Activated T-helper 2 cell treated with anti-CD3 and anti-CD28 coated beads, Interferon-gamma antibody, Interleukin-2, Interleukin-4, amounts not matched to agents 10 μg/mL and 5 μg/mL and 100 μg/mL, durations not matched to agents 14 hours and 24 hours and 36 hours (primary cell): ENCODE results near the gene DNMT3A. TPM values are rescaled to one million over a fixed set of nuclear protein-coding genes. Genes with fewer than 3 reads are reported as not detected.
A peak's percentile ranks its signal among the peaks of the same experiment; 100 is the strongest.

Experiments used
- DNase-seq: peaks from one replicate; pipeline ENCODE4 v3.0.0; 2021; ENCODE audit warnings: low spot score
- H3K27ac Mint-ChIP-seq: one replicate; pipeline ENCODE4 v1.8.0; 2021; ENCODE audit warnings: mixed read lengths
- H3K27me3 Mint-ChIP-seq: one replicate; pipeline ENCODE4 v1.8.0; 2021; ENCODE audit warnings: low read depth, mixed read lengths
- H3K36me3 Mint-ChIP-seq: one replicate; pipeline ENCODE4 v1.8.0; 2021; ENCODE audit warnings: low read depth, mixed read lengths
- H3K4me1 Mint-ChIP-seq: one replicate; pipeline ENCODE4 v1.8.0; 2021; ENCODE audit warnings: low read depth, mixed read lengths
- H3K4me3 Mint-ChIP-seq: one replicate; pipeline ENCODE4 v1.8.0; 2021; ENCODE audit warnings: low read depth, mild to moderate bottlenecking, moderate library complexity, mixed read lengths
- H3K9me3 Mint-ChIP-seq: one replicate; pipeline ENCODE4 v1.8.0; 2021; ENCODE audit warnings: mixed read lengths
- intact Hi-C: fragments of 100-400 bp; cut with micrococcal nuclease; formaldehyde crosslinking; loops from one replicate; pipeline ENCODE4 v1.15.1; 2023
- total RNA-seq: library from RNA; stranded (reverse); gene quantifications from 2 replicates; pipeline ENCODE4 v1.2.3, GENCODE V29; 2022

DNMT3A gene
- total RNA-seq, 1 donor from 2014 or later = 86.8 TPM

- intact Hi-C loops = loop anchor here (5.0 kb wide), 1 partner anchor 51 kb away; no protein-coding TSS in a partner anchor
- Mint-ChIP-seq H3K27me3 (no peaks in the 10 kb centered on the region), H3K4me3 (no peak overlapping the region)
Measured at GRCh38 chr2:25310965-25311864, 30.5 kb downstream of the DNMT3A start.

GRCh38 chr2:25310709-25310964 lies 31.1 kb downstream of the DNMT3A start:
- peaks cover 75% of the 10 kb centered on the region for H3K36me3 Mint-ChIP-seq

More at GRCh38 chr2:25310965-25311864, 30.5 kb downstream of the DNMT3A start:
- DNase-seq = no peak
- Mint-ChIP-seq H3K27ac (peak overlapping the region; percentile 52), H3K4me1 (peaks cover 57% of the 10 kb centered on the region), H3K9me3 (no peaks in the 10 kb centered on the region), H3K36me3 (peaks cover 70% of the 10 kb centered on the region)

GRCh38 chr2:25309402-25309801 lies 32.3 kb downstream of the DNMT3A start:
- Mint-ChIP-seq H3K27ac (no peak overlapping the region), H3K4me3 (no peak overlapping the region), H3K27me3 (no peaks in the 10 kb centered on the region), H3K9me3 (no peaks in the 10 kb centered on the region), H3K36me3 (peaks cover 85% of the 10 kb centered on the region), H3K4me1 (peaks cover 52% of the 10 kb centered on the region)
- intact Hi-C loops = no loop called here
- peak; percentile 51 for DNase-seq

More at GRCh38 chr2:25310709-25310964, 31.1 kb downstream of the DNMT3A start:
- H3K4me1 Mint-ChIP-seq = peaks cover 54% of the 10 kb centered on the region
- H3K9me3 Mint-ChIP-seq = no peaks in the 10 kb centered on the region
- DNase-seq = no peak
- H3K27me3 Mint-ChIP-seq = no peaks in the 10 kb centered on the region
- no peak overlapping the region for H3K4me3 Mint-ChIP-seq
- peak overlapping the region; percentile 52 for H3K27ac Mint-ChIP-seq
- intact Hi-C loops = loop anchor here (5.0 kb wide), 1 partner anchor 52 kb away; no protein-coding TSS in a partner anchor

GRCh38 chr2:25308599-25308998 lies 33.1 kb downstream of the DNMT3A start:
- Mint-ChIP-seq H3K27me3 (no peaks in the 10 kb centered on the region), H3K4me3 (no peak overlapping the region), H3K4me1 (peaks cover 57% of the 10 kb centered on the region), H3K27ac (no peak overlapping the region), H3K36me3 (peaks cover 85% of the 10 kb centered on the region), H3K9me3 (no peaks in the 10 kb centered on the region)
- DNase-seq = no peak
- intact Hi-C loops = no loop called here

GRCh38 chr2:25307949-25308557 lies 33.7 kb downstream of the DNMT3A start:
- H3K4me3 Mint-ChIP-seq = no peak overlapping the region

GRCh38 chr2:25306777-25307368 lies 34.9 kb downstream of the DNMT3A start:
- Mint-ChIP-seq H3K36me3 (peaks cover 87% of the 10 kb centered on the region), H3K27me3 (no peaks in the 10 kb centered on the region), H3K27ac (no peak overlapping the region), H3K4me3 (no peak overlapping the region), H3K9me3 (no peaks in the 10 kb centered on the region), H3K4me1 (peaks cover 53% of the 10 kb centered on the region)
- DNase-seq = no peak
- intact Hi-C loops = no loop called here

More at GRCh38 chr2:25307949-25308557, 33.7 kb downstream of the DNMT3A start:
- DNase-seq = no peak
- Mint-ChIP-seq H3K27ac (no peak overlapping the region), H3K27me3 (no peaks in the 10 kb centered on the region), H3K4me1 (peaks cover 56% of the 10 kb centered on the region), H3K36me3 (peaks cover 85% of the 10 kb centered on the region), H3K9me3 (no peaks in the 10 kb centered on the region)
- intact Hi-C loops = no loop called here

GRCh38 chr2:25305775-25306174 lies 36.0 kb downstream of the DNMT3A start:
- no peak overlapping the region for H3K4me3 Mint-ChIP-seq
- no peaks in the 10 kb centered on the region for H3K9me3 Mint-ChIP-seq
- intact Hi-C loops = no loop called here
- H3K36me3 Mint-ChIP-seq = peaks cover 91% of the 10 kb centered on the region
- no peak overlapping the region for H3K27ac Mint-ChIP-seq
- no peak for DNase-seq
- H3K4me1 Mint-ChIP-seq = peaks cover 55% of the 10 kb centered on the region
- no peaks in the 10 kb centered on the region for H3K27me3 Mint-ChIP-seq

- H3K4me3 Mint-ChIP-seq = no peak overlapping the region
- H3K27ac Mint-ChIP-seq = no peak overlapping the region
Measured at GRCh38 chr2:25304826-25305596, 36.7 kb downstream of the DNMT3A start.

GRCh38 chr2:25304321-25304720 lies 37.4 kb downstream of the DNMT3A start:
- no peak overlapping the region for H3K4me3 Mint-ChIP-seq
- H3K27me3 Mint-ChIP-seq = no peaks in the 10 kb centered on the region
- DNase-seq = no peak
- peaks cover 91% of the 10 kb centered on the region for H3K36me3 Mint-ChIP-seq
- no peak overlapping the region for H3K27ac Mint-ChIP-seq
- intact Hi-C loops = no loop called here
- no peaks in the 10 kb centered on the region for H3K9me3 Mint-ChIP-seq
- H3K4me1 Mint-ChIP-seq = peaks cover 49% of the 10 kb centered on the region

More at GRCh38 chr2:25304826-25305596, 36.7 kb downstream of the DNMT3A start:
- peaks cover 91% of the 10 kb centered on the region for H3K36me3 Mint-ChIP-seq
- DNase-seq = no peak
- intact Hi-C loops = no loop called here
- no peaks in the 10 kb centered on the region for H3K9me3 Mint-ChIP-seq
- no peaks in the 10 kb centered on the region for H3K27me3 Mint-ChIP-seq
- peaks cover 52% of the 10 kb centered on the region for H3K4me1 Mint-ChIP-seq

- Mint-ChIP-seq H3K4me1 (peaks cover 44% of the 10 kb centered on the region), H3K27ac (no peak overlapping the region), H3K4me3 (no peak overlapping the region), H3K27me3 (no peaks in the 10 kb centered on the region), H3K9me3 (no peaks in the 10 kb centered on the region), H3K36me3 (peaks cover 92% of the 10 kb centered on the region)
- intact Hi-C loops = no loop called here
- DNase-seq = no peak
Measured at GRCh38 chr2:25303633-25304236, 38.0 kb downstream of the DNMT3A start.

- Mint-ChIP-seq H3K36me3 (peaks cover 88% of the 10 kb centered on the region), H3K4me1 (peaks cover 41% of the 10 kb centered on the region), H3K9me3 (no peaks in the 10 kb centered on the region), H3K27me3 (no peaks in the 10 kb centered on the region), H3K27ac (no peak overlapping the region), H3K4me3 (no peak overlapping the region)
- DNase-seq = no peak
- intact Hi-C loops = no loop called here
Measured at GRCh38 chr2:25302758-25303375, 38.9 kb downstream of the DNMT3A start.
